Measurements from ENCODE around the gene CALML3.

The CALML3 gene

GRCh38 chr10:5538892-5539651, 14.3 kb downstream of the CALML3 start:
- TF ChIP-seq, protein P1, sequence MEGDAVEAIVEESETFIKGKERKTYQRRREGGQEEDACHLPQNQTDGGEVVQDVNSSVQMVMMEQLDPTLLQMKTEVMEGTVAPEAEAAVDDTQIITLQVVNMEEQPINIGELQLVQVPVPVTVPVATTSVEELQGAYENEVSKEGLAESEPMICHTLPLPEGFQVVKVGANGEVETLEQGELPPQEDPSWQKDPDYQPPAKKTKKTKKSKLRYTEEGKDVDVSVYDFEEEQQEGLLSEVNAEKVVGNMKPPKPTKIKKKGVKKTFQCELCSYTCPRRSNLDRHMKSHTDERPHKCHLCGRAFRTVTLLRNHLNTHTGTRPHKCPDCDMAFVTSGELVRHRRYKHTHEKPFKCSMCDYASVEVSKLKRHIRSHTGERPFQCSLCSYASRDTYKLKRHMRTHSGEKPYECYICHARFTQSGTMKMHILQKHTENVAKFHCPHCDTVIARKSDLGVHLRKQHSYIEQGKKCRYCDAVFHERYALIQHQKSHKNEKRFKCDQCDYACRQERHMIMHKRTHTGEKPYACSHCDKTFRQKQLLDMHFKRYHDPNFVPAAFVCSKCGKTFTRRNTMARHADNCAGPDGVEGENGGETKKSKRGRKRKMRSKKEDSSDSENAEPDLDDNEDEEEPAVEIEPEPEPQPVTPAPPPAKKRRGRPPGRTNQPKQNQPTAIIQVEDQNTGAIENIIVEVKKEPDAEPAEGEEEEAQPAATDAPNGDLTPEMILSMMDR (IDR thresholded peaks at IDR 0.05; ENCODE audit: insufficient read depth, missing control alignments), result no peak
- FAIRE-seq, result no peak
- no peak for DNase-seq (ENCODE audit: insufficient read length, low spot score)

- TF ChIP-seq, protein P1 (IDR thresholded peaks at IDR 0.05; ENCODE audit: insufficient read depth, missing control alignments), result no peak
- FAIRE-seq, result no peak
- no peak for DNase-seq (ENCODE audit: insufficient read length, low spot score)
Observed at GRCh38 chr10:5540080-5540479, 15.3 kb downstream of the CALML3 start.

- DNase-seq (ENCODE audit: insufficient read length, low spot score), result no peak
- TF ChIP-seq, protein P1 (IDR thresholded peaks at IDR 0.05; ENCODE audit: insufficient read depth, missing control alignments), result no peak
- FAIRE-seq, result no peak
Observed at GRCh38 chr10:5540891-5541290, 16.1 kb downstream of the CALML3 start.

DNA sequence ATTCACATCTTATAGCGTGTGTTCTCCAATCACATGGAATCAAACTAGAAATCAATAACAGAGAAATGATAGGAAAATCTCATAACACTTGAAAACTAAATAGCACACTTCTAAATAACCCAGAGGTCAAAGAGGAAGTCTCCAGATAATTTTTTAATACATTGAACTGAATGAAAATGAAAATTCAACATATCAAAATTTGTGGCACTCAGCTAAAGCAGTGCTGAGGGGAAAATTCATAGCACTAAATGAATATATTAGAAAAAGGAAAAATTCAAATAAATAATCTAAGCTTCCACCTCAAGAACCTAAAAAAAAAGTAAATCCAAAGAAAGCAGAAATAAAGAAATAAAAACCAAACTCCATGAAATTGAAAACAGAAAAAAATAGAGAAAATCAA, 17.3 kb downstream of the CALML3 start:
- DNase-seq (ENCODE audit: insufficient read length, low spot score) (no peak), FAIRE-seq (no peak)
- TF ChIP-seq, protein P1 (IDR thresholded peaks at IDR 0.05; ENCODE audit: insufficient read depth, missing control alignments), result no peak

- FAIRE-seq (no peak), DNase-seq (ENCODE audit: insufficient read length, low spot score) (no peak)
- TF ChIP-seq, protein P1 (IDR thresholded peaks at IDR 0.05; ENCODE audit: insufficient read depth, missing control alignments), result no peak
Observed at GRCh38 chr10:5543623-5544022, 18.9 kb downstream of the CALML3 start.

DNA sequence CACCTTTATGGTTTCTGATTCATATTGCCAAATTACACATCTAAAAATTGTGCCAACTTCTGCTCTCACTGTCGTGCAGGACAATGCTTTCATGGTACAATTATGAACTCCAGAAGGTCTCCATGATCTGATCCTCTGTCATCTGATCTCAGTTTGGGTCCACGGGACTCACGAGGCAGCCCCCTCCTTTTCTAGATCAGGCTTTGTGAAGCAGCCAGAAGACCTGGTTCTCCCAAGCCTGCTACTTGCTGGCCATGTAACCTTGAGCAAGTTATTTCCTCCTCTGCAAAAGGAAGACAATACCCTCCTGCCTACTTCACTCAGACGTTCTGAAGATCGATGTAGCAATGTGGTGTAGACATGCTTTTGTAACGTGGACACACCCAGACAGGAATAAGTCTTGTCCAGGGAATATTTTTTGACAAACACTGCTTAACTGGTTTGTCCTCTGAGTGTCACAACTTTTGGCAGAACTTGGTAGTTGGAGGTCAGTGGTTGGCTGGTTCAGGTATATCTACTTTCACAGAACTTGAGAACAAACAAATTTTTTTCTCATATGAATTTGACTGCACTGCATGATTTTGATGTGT, 19.6 kb downstream of the CALML3 start:
- TF ChIP-seq, protein P1 (IDR thresholded peaks at IDR 0.05; ENCODE audit: insufficient read depth, missing control alignments), result no peak
- DNase-seq (ENCODE audit: insufficient read length, low spot score), result no peak
- FAIRE-seq, result no peak

DNA sequence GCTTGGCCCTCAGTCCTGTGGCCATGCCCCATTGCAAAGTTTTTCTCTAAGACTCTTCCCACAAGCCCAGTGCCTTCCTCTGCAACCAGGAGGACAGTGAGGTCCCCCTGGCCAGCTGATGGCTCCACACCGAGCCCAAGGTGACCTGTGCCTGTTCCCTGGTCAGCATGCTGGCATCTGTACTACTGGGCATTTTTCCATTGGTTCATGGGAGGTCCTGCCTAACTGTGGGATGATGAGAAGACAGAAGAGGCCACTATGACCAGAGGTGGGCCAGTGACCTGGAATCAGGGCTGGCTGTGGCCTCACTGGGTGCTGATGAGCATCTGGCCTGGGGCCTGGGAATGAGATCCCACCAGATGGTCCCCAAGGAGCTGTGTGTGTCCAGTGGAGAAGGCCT, 20.2 kb downstream of the CALML3 start:
- DNase-seq (ENCODE audit: insufficient read length, low spot score) (no peak), FAIRE-seq (no peak)
- TF ChIP-seq, protein P1 (IDR thresholded peaks at IDR 0.05; ENCODE audit: insufficient read depth, missing control alignments), result no peak

Data from D721Med (cell line).